Measurements from ENCODE around the gene CCNY. TPM values are rescaled to one million over a fixed set of nuclear protein-coding genes. Genes with fewer than 3 reads are reported as not detected.

CCNY gene
- total RNA-seq, 4 donors from 2014 or later: 23.3 to 72.3 (median 26.7) TPM

- WGBS, 2 donors: 89% methylated on average over 6 of the region's 6 CpGs
- TF ChIP-seq POLR2A (IDR thresholded peaks at IDR 0.05) (no peak), CTCF (IDR thresholded peaks at IDR 0.05) (no peak)
- H3K4me3 ChIP-seq (ENCODE audit: low read depth, poor library complexity, severe bottlenecking): no peak overlapping the region
- no peak for DNase-seq (ENCODE audit: low spot score in 2 of 2)
- intact Hi-C loops (cut with DNase I; ENCODE audit: low total_unique reads): no loop called here
These were observed 58.1 kb downstream of the CCNY start for GRCh38 chr10:35394411-35394851.

GRCh38 chr10:35394934-35395333, 58.6 kb downstream of the CCNY start:
- WGBS, 2 donors: 92 to 96% methylated on average over 3 of the region's 3 CpGs
- no peak for DNase-seq (ENCODE audit: low spot score in 2 of 2)
- intact Hi-C loops (cut with DNase I; ENCODE audit: low total_unique reads): no loop called here
- TF ChIP-seq CTCF (IDR thresholded peaks at IDR 0.05): no peak
- TF ChIP-seq POLR2A (IDR thresholded peaks at IDR 0.05): no peak
- no peak overlapping the region for H3K4me3 ChIP-seq (ENCODE audit: low read depth, poor library complexity, severe bottlenecking)

GRCh38 chr10:35396560-35397434, 60.5 kb downstream of the CCNY start:
- no peak for TF ChIP-seq POLR2A (IDR thresholded peaks at IDR 0.05)
- no peak for TF ChIP-seq CTCF (IDR thresholded peaks at IDR 0.05)
- intact Hi-C loops (cut with DNase I; ENCODE audit: low total_unique reads): no loop called here
- 90 to 97% methylated on average over 12 of the region's 12 CpGs for WGBS, 2 donors
- no peak for DNase-seq (ENCODE audit: low spot score in 2 of 2)
- no peak overlapping the region for H3K4me3 ChIP-seq (ENCODE audit: low read depth, poor library complexity, severe bottlenecking)

- intact Hi-C loops (cut with DNase I; ENCODE audit: low total_unique reads): no loop called here
- TF ChIP-seq POLR2A (IDR thresholded peaks at IDR 0.05): no peak
- no peak for TF ChIP-seq CTCF (IDR thresholded peaks at IDR 0.05)
- DNase-seq (ENCODE audit: low spot score in 2 of 2): no peak
- no peak overlapping the region for H3K4me3 ChIP-seq (ENCODE audit: low read depth, poor library complexity, severe bottlenecking)
- WGBS, 2 donors: 71 to 89% methylated on average over 4 of the region's 4 CpGs
These were observed 61.6 kb downstream of the CCNY start for GRCh38 chr10:35397953-35398352.

GRCh38 chr10:35398355-35398754, 62.0 kb downstream of the CCNY start:
- no peak overlapping the region for H3K4me3 ChIP-seq (ENCODE audit: low read depth, poor library complexity, severe bottlenecking)
- no peak for TF ChIP-seq POLR2A (IDR thresholded peaks at IDR 0.05)
- no peak for TF ChIP-seq CTCF (IDR thresholded peaks at IDR 0.05)
- intact Hi-C loops (cut with DNase I; ENCODE audit: low total_unique reads): no loop called here
- 72 to 80% methylated on average over 8 of the region's 8 CpGs for WGBS, 2 donors
- DNase-seq (ENCODE audit: low spot score in 2 of 2): no peak

Measured in lower leg skin (tissue), 4 donors.